Smooth muscle cell (in vitro differentiated cells): ENCODE measurements around the gene IZUMO4. TPM values are rescaled to one million over a fixed set of nuclear protein-coding genes. Genes with fewer than 3 reads are reported as not detected.

Source experiments
- DNase-seq: peaks from one replicate; lab custom pipeline; 2025; ENCODE audit not compliant: unreplicated experiment; lab: John Stamatoyannopoulos, UW
- H2AFZ ChIP-seq: fragments of 200-600 bp; sonication (generic); 2 replicates; pipeline ENCODE4 v1.6.0; 2016; ENCODE audit warnings: antibody characterized with exemption, low read depth, mild to moderate bottlenecking
- H3F3A ChIP-seq: fragments of 200-600 bp; sonication (generic); 2 replicates; pipeline ENCODE4 v1.6.0; 2017; ENCODE audit warnings: antibody characterized with exemption, low read depth
- H3K27ac ChIP-seq: fragments of 200-600 bp; sonication (generic); 2 replicates; pipeline ENCODE4 v1.5.1; 2016; ENCODE audit warnings: low read depth, mild to moderate bottlenecking
- H3K27me3 ChIP-seq: fragments of 200-600 bp; sonication (generic); 2 replicates; pipeline ENCODE4 v1.6.1; 2016; ENCODE audit warnings: low read depth, mild to moderate bottlenecking
- H3K36me3 ChIP-seq: fragments of 200-600 bp; sonication (generic); 2 replicates; pipeline ENCODE4 v1.5.1; 2016; ENCODE audit warnings: low read depth
- H3K4me1 ChIP-seq: fragments of 200-600 bp; sonication (generic); 2 replicates; pipeline ENCODE4 v1.5.1; 2016; ENCODE audit warnings: low read depth
- H3K4me2 ChIP-seq: fragments of 200-600 bp; sonication (generic); 2 replicates; pipeline ENCODE4 v1.6.0; 2016; ENCODE audit warnings: mild to moderate bottlenecking
- H3K4me3 ChIP-seq: fragments of 200-600 bp; sonication (generic); 2 replicates; pipeline ENCODE4 v1.5.1; 2016; ENCODE audit warnings: mild to moderate bottlenecking
- H3K79me2 ChIP-seq: fragments of 200-600 bp; sonication (generic); 2 replicates; pipeline ENCODE4 v1.6.0; 2016; ENCODE audit warnings: low read depth, mild to moderate bottlenecking
- H3K9ac ChIP-seq: fragments of 200-600 bp; sonication (generic); 2 replicates; pipeline ENCODE4 v1.6.0; 2016; ENCODE audit warnings: low read depth
- H3K9me3 ChIP-seq: fragments of 200-600 bp; sonication (generic); replicated peaks from 2 replicates; pipeline ENCODE4 v1.5.1; 2016; ENCODE audit warnings: low read depth
- H4K20me1 ChIP-seq: fragments of 200-600 bp; sonication (generic); 2 replicates; pipeline ENCODE4 v1.6.0; 2016; ENCODE audit warnings: low read depth
- WGBS: methylation state at CpG from one replicate; pipeline ENCODE4 v1.1.7; 2016; ENCODE audit warnings: low lambda C conversion rate; 5-methylcytosine and 5-hydroxymethylcytosine counted together
- polyA plus RNA-seq: library from polyadenylated mRNA; unstranded; fragments of >200 nt; fragmentation: Nextera tagmentation; extraction: Ambion mirVana; gene quantifications from 2 replicates; pipeline ENCODE4 v1.2.1, GENCODE V29; 2016
- total RNA-seq: library from RNA; depleted of rRNA; stranded (reverse); fragments of >200 nt; gene quantifications from 2 replicates; pipeline ENCODE4 v1.2.3, GENCODE V29; 2014
- TF ChIP-seq, protein P1 (sequence below): fragments of 200-600 bp; sonication (generic); IDR thresholded peaks from 2 replicates; pipeline ENCODE4 v1.5.1; 2017; ENCODE audit warnings: borderline replicate concordance, mild to moderate bottlenecking, antibody characterized with exemption; ENCODE audit not compliant: insufficient read depth, poor library complexity, severe bottlenecking

The IZUMO4 gene
- total and polyA plus RNA-seq, 2 experiments from 2014 or later = 0.48 to 1.6 TPM

DNA sequence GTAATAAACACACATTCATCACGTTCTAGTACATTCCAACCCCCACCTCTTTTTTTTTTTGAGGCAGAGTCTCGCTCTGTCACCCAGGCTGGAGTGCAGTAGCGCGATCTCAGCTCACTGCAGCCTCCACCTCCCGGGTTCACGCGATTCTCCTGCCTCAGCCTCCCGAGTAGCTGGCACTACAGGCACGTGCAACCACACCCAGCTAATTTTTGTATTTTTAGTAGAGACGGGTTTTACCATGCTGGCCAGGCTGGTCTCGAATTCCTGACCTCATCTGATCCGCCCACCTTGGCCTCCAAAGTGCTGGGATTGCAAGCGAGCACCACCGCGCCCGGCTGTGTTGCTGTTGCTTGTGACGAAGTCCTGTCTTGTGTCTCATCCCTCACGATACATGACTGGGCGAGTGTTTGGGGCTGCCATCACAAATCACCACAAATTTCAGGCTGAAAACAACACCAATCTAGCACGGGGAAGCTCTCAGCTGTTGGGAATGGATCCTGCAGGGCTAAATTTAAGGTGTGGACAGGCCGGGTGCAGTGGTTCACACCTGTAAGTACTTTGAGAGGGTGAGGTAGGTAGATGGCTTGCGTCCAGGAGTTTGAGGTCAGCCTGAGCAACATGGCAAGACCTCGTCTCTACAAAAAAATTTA, 16.3 kb upstream of the IZUMO4 start:
- TF ChIP-seq, protein P1, sequence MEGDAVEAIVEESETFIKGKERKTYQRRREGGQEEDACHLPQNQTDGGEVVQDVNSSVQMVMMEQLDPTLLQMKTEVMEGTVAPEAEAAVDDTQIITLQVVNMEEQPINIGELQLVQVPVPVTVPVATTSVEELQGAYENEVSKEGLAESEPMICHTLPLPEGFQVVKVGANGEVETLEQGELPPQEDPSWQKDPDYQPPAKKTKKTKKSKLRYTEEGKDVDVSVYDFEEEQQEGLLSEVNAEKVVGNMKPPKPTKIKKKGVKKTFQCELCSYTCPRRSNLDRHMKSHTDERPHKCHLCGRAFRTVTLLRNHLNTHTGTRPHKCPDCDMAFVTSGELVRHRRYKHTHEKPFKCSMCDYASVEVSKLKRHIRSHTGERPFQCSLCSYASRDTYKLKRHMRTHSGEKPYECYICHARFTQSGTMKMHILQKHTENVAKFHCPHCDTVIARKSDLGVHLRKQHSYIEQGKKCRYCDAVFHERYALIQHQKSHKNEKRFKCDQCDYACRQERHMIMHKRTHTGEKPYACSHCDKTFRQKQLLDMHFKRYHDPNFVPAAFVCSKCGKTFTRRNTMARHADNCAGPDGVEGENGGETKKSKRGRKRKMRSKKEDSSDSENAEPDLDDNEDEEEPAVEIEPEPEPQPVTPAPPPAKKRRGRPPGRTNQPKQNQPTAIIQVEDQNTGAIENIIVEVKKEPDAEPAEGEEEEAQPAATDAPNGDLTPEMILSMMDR = no peak
- Histone ChIP-seq H3K27ac (no peak overlapping the region), H3K9ac (no peak overlapping the region), H2AFZ (no peak overlapping the region), H3K4me1 (no peaks in the 10 kb centered on the region), H3F3A (no peaks in the 10 kb centered on the region), H3K27me3 (no peaks in the 10 kb centered on the region), H4K20me1 (peaks cover 38% of the 10 kb centered on the region), H3K36me3 (no peaks in the 10 kb centered on the region), H3K4me3 (no peak overlapping the region), H3K79me2 (peaks cover 7% of the 10 kb centered on the region), H3K9me3 (no peaks in the 10 kb centered on the region), H3K4me2 (no peak overlapping the region)
- 92% methylated on average over 23 of the region's 23 CpGs for WGBS
- no peak for DNase-seq

DNA sequence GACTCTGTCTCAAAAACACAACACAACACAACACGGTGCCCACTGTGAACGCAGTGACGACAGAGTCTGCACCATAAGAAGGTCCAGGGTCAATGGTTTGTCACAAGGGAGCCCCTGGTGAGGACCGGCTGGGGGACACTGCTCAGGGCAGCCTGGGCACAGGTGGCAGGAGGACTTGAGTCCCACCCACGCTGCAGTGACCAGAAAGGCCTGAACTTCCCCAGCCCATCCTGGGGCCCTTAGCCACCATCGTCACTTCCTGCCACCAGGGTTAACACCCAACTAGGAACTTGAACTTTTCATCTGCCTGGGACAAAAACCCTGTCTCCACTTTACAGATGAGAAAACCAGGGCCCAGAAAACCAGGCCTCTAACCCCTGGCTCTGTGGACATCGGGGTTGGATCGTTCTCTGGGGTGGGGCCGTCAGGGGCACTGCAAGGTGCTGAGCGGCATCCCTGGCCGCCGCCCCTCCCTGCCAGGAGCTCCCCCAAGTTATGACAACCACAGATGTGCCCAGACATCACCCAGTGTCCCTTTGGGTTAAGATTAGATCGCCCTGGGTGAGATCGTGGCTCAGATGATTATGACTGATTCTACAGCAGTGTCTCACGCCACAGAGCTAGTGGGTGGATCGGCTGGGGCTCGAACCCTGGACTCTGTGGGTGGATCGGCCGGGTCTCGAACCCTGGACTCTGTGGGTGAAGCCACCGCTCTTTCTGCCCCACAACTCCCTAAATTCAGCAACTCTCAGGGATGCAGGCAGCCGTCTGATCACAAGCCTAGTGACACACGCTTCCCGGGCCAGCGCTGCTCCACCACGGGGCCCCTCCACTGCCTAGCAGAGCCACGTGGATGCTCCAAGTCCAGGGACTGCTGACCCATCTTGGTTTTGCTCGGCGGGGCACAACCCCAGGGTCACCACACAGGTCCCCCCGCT, 14.6 kb upstream of the IZUMO4 start:
- H3K27me3 ChIP-seq = no peaks in the 10 kb centered on the region
- no peaks in the 10 kb centered on the region for H3F3A ChIP-seq
- no peak overlapping the region for H3K4me2 ChIP-seq
- TF ChIP-seq, protein P1 = no peak
- no peaks in the 10 kb centered on the region for H3K36me3 ChIP-seq
- peaks cover 52% of the 10 kb centered on the region for H4K20me1 ChIP-seq
- no peak overlapping the region for H2AFZ ChIP-seq
- H3K79me2 ChIP-seq = peaks cover 20% of the 10 kb centered on the region
- H3K9ac ChIP-seq = no peak overlapping the region
- no peak overlapping the region for H3K27ac ChIP-seq
- DNase-seq = no peak
- H3K4me1 ChIP-seq = no peaks in the 10 kb centered on the region
- H3K9me3 ChIP-seq = no peaks in the 10 kb centered on the region
- 95% methylated on average over 30 of the region's 30 CpGs for WGBS
- no peak overlapping the region for H3K4me3 ChIP-seq

DNA sequence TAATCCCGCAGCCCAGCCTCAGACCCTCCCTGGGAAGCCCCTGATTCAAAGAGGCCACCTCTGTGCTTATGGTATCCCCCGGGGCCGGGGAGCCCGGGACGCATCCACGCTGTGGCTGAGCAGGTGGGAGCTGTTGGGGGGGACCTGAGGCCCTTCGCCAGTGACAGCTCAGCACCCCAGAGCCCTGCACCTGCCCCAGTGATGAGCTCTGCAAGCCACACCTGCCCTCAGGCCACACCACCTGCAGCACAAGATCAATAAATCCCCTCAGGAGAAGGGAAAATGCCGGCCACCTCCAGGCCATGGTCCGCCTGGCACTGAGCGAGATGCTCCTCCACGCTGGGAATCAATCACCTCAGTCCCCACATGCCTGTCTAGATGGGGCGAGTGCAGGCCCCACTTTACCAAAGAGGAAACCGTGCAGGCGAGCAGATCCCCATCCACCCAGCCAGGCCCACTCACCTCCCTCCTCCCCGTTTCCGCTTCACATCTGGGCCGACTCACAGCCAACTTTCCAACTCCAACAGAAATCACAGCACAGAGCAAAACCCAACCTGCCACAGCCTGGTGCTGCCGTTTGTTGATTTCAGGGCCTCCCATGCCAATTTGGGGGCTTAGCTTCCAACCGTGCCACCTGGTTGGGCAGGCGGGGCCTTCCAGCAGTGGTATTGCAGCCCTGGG, 13.4 kb upstream of the IZUMO4 start:
- 96% methylated on average over 20 of the region's 20 CpGs for WGBS
- H3K9me3 ChIP-seq = no peaks in the 10 kb centered on the region
- no peak overlapping the region for H2AFZ ChIP-seq
- H3K9ac ChIP-seq = no peak overlapping the region
- no peak for DNase-seq
- peaks cover 60% of the 10 kb centered on the region for H4K20me1 ChIP-seq
- H3F3A ChIP-seq = no peaks in the 10 kb centered on the region
- H3K27me3 ChIP-seq = no peaks in the 10 kb centered on the region
- TF ChIP-seq, protein P1 = no peak
- H3K79me2 ChIP-seq = peaks cover 26% of the 10 kb centered on the region
- no peak overlapping the region for H3K4me2 ChIP-seq
- H3K27ac ChIP-seq = no peak overlapping the region
- no peaks in the 10 kb centered on the region for H3K36me3 ChIP-seq
- H3K4me1 ChIP-seq = no peaks in the 10 kb centered on the region
- no peak overlapping the region for H3K4me3 ChIP-seq
